Activated CD8-positive, alpha-beta memory T cell treated with anti-CD3 and anti-CD28 coated beads, Interleukin-2, amount 50 U/mL, for 1 hour (primary cell): ENCODE data around the gene COQ10A.
"Not testable (repeated sequence)": the region's sequence is repeated elsewhere in the genome, so short reads cannot be mapped to it uniquely, and the experiment has no call there.

Experiments
- DNase-seq: peaks from one replicate; pipeline ENCODE4 v3.0.0-alpha.2; 2020; ENCODE audit errors: extremely low read depth

Gene COQ10A

DNA sequence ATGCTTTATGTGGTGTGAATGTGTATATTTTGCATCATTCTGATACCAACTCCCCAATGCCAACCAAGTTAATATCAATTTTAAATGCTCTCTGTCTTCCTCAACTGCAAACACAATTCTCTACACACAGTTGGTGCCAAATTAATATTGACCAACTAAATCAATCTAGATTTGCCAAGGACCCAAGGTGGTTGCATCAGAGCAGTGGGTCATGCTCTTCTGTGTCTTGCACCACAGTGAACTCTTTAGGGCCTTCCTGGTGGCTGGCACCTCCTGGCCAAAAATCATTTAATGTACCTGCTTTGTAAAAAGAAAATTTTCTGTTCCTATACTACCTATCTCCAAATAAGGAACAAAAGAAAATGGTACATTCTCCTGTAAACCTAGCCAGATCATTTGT is 14.1 kb downstream of the COQ10A start:
- DNase-seq, result no peak

DNA sequence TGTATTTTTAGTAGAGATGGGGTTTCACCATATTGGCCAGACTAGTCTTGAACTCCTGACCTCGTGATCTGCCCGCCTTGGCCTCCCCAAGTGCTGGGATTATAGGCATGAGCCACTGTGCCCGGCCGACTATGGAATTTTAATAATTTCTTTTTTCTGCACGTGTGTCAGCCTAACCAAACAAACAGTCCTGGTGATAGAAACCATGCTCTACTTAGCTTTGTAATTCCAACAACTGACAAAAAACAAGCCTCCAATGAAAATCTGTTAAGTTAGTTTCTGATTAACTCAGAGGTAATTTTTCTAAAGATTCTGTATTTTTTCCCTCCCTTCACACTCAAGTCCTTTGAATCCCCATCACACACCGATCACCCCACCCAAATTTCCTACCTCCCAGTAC is 15.3 kb downstream of the COQ10A start:
- no peak for DNase-seq

DNA sequence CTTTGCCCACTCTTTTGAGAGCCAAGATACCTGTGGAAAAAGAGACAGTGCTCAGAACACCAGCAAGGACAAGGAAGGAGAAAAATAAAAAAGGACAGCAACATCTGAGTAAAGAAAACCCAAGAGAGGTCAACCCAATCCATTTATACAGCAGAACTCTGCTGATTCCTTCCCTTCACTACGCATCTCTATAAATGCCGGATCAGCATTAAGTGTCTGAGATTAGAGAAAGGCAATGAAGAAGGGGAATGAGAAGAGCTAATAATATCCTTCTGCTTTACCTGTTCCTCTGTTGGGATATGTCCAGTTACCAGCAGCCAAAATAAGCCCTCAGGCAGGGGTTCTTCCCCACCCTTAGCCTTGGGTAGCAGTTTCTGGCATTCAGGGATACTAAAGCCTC is 15.8 kb downstream of the COQ10A start:
- DNase-seq, result no peak

DNA sequence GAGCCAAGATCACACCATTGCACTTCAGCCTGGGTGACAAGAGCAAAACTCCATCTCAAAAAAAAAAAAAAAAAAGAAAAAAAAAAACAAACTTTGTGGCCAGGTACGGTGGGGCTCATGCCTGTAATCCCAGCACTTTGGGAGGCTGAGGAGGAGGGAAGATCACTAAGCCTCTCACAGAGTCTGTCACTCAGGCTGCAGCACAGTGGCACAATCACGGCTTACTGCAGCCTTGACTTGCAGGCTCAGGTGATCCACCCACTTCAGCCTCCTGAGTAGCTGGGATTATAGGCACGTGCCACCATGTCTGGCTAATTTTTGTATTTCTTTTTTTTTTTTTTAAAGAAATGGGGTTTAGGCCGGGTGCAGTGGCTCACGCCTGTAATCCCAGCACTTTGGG is 17.5 kb downstream of the COQ10A start:
- DNase-seq, result not testable (repeated sequence)

DNA sequence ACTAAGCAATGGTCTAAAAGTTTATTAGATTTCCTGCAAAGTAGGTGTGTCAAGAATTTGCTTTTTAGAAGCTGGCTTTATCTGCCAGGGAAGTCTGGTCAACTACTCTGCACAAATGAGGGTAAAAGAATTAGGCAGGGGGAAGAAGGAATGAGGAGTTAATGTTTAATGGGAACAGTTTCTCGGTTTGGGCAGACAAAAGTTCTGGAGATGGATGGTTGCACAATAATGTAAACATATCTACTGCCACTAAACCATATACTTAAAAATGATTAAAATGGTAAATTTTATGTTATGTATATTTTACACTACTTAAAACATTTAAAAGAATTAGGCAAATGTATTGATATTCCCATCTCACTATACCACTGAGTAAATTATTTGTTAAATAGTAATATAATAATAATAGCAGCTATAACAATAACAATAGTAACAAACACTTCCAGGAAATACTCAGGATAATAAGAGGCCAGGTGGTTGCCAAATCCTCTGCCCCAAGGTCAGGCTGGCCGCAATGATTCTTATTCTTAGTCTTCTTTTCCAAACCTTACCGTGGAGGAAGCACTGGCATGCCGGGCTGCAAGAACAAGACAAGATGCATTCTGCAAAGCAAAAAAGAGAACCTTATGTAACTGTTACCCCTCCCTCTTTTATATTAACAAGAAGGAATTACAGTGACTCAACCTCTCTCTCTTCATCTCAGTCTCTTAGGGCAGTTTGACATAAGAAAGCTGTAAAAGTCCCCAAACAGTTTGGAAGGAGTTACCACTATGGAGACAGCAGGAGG is 19.5 kb downstream of the COQ10A start:
- no peak for DNase-seq

DNA sequence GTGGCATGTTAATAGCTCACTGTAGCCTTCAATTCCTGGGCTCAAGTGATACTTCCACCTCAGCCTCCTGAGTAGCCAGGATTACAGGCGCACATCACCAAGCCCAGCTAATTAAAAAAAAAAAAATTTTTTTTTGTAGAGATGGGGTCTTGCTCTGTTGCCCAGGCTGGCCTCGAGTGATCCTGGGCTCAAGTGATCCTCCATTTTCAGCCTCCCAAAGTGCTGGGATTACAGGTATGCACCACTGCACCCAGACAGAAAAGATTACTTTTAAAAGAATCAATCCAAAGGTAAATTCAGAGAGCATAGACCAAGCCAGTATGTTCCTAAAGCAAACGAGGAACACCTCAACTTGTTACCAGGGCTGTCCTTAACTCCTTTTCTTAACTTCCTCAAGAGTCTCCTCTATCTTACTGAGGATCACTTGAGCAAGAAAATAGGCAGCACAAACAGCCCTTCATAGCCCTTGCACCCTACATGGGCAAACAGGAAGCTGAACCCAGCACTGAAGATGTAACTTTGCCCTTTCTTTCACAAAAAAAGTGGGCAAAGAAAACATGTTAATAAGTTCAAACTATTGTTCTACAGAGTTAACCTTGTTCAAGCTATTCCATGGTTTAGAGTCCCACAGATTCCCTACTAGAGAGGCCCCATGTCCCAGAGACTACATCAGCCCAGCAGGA is 22.1 kb downstream of the COQ10A start:
- DNase-seq, result no peak

DNA sequence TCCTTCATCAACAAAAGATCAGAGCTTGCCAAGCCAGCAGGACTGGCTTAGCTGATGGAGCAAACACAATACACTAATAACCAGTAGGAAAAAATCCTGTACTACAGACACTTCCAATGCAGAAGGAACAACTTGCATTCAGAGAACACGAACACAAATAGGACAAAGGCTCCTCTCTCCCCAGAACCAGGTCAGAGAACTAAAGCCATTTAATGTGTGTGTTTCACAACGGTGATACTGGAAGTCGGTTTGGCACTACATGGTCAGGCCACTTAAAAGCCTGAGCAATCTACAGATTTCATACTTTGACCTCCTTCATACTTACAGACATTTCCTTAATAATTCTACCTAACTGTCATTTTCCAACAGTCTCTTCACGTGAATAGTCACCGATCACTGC is 27.1 kb downstream of the COQ10A start:
- DNase-seq, result no peak

DNA sequence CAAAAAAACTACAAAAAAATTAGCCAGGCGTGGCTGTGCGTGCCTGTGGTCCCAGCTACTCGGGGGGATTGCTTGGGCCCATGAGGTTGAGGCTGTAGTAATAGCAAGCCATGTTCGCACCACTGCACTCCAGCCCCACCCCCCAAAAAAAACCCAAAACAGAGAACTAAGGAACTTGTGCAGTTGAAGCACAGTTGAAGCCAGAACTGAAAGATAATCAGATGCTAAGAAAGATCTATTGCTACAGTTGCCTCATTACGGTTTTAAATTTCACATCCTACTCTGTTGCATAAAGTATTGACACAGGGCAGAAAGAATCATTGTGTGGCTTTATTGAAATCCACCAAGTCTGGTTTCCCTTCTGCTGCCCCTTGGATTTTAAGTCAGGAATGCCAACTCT is 29.6 kb downstream of the COQ10A start:
- no peak for DNase-seq

DNA sequence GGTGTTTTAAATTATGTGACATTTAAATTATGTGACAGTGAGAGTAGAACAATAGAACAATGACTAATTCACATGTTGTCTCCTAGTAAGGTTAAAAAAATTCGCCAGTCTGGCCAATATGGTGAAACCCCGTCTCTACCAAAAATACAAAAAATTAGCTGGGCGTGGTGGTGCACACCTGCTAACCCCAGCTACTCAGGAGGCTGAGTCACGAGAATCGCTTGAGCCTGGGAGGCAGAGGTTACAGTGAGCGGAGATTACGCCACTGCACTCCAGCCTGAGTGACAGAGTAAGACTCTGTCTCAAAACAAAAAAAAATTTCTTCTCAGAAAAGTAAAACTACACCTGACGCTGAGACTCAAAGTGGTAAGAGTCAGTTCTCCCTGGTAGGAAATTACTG is 30.7 kb downstream of the COQ10A start:
- DNase-seq, result no peak

DNA sequence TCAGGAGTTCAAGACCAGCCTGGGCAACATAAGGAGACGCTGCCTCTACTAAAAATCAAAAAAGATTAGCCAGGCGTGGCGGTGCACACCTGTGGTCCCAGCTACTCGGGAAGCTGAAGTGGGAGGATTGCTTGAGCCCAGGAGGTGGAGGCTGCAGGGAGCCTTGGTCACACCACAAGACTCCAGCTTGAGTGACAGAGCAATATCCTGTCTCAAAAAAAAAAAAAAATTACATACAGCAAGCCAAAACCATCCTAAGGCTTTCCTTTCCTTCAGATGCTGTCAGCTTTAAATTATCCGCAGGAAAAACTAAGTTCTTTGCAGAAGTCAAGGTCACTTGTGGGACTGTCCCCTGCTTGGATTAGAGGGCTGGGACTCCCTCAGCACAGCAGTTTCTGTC is 32.1 kb downstream of the COQ10A start:
- no peak for DNase-seq

DNA sequence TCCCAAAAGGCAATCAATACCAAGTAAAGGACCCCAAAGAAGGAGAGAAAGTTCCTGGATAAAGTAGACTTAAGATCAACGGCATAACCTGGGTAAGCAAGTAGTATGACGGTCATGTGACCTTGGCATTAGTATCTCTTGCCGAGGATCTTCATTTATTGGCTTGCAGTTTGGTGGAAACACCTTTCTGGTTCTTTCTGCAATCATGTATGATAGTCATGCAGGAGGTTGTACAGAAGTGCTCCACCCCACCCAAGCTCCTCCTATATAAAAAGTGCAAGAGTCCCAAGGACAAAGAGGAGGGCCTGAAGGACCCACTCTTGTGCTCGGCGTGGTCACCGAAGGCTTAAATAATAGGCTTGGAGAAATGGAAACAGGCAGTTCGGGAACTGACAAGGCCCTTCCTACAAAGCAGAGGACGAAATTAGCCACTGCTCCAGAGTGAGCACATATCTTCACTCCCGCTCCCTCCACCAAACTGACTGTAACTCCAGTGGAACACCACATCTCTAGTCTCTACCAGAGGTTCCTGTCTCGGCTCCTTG is 32.6 kb downstream of the COQ10A start:
- DNase-seq, result no peak

DNA sequence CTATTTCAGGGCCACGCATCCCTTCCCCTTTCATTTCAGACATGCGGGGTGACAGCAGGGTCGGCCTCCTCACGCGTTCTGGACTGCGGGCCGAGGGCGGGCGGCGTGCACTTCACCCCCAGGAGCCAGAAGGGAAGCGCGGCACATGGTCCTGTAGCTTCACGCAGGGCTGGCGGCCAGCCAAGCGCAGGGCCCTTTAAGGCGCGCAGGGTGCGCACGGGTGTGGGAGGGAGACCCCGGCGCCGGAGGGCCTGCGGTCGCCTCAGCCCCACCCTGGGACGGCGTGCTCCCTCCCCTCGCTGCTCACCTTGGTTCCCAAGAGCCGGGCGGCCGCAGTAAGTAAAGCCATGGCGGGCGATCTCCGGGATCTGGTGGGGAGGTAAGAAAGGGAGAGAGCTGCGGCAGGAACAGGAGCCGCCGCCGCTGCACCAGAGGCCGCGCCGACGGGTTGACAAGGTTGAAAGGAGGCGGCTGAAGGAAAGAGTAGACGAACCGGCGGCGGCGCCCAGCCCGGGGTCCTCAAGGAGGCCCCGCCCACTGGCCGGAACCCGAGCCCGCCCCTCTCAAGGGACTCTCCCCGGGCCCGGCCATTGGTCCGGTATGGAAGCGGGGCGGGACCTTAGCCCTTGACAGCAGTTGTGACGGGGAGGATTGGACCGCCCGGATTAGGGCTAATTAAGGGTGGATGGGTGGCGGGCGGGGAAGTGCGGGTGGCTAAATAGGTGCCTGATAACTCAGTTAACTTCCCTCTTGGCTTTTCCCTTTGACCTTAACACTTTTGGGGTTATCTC is 33.3 kb downstream of the COQ10A start, which contains the start of gene CS:
Gene CS, minus strand, starts transcription at position 478 of the 791 bp plus-strand sequence. Its CDS starts 129 bp downstream, at position 349.
- peak; percentile 99 for DNase-seq

DNA sequence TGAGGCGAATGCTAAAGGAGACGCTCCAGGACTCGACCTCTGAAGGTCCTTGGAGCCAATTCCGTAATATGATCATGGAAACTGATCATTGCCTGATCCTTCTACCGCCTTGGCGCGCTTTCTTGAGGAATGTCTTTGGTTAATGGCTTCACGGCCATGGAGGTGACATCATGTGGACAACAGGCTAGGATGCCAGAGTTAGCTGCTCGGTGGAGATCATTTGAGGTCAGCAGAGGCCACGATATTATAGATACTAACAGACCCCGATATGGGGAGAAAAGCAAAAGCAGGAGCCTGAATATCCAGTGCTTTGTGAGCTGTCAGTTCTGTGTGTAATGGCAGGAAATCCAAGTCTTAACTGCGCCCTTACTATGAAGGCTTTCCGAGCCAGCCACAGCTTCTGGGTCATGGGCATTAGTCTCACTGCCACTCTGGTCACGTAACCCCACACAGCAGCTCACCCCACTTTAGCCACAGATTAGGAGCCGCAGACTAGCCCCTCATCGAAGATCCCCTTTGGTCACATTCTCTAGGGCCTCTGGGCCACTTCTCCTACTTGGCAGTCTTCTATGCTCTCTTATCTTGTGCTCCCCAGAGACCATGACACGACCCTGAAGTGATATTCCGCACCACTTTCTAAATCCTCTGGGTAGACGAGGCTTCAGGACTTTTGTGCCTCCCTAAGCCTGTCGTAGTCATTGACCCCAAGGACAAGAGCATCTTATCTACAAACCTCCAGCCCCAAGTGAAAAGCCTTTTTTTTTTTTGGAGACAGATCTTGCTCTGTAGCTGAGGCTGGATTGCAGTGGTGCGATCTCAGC is 34.1 kb downstream of the COQ10A start:
- DNase-seq, result no peak

DNA sequence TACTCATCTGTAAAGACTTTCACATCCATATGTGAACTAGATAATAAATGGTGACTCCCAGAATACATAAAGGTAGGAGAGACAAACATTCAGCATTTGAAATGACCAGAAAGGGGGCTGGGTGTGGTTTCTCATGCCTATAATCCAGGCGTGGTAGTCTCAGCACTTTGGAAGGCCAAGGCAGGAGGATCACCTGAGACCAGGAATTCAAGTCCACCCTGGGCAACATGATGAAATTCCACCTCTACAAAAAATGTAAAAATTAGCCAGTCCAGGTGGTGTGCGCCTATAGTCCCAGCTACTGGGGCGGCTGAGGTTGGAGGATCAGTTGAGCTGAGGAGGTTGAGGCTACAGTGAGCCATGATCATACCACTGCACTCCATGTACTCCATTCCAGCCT is 37.5 kb downstream of the COQ10A start:
- no peak for DNase-seq

DNA sequence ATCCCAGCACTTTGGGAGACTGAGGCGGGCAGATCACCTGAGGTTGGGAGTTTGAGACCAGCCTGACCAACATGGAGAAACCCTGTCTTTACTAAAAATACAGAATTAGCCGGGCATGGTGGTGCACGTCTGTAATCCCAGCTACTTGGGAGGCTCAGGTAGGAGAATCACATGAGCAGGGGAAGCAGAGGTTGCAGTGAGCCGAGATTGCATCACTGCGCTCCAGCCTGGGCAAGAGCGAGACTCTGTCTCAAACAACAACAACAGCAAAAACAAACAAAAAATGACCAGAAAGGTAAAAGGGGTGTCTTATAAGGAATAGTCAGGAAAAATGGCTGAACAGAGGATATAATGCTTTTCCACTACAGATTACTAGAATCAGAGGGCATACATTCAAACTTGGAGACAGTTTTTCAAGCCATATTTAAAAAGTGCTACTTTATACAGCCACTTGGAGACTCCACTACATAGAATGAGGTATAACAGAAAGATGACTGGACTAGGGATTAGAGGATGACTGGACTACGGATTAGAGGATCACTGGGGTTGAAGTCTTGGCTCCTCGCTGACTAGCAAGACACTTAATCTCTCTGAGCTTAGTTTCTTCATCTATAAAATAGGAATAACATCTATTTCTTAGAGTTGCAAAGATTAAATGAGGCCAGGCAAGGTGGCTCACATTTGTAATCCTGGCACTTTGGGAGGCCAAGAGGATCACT is 38.3 kb downstream of the COQ10A start:
- DNase-seq, result no peak

DNA sequence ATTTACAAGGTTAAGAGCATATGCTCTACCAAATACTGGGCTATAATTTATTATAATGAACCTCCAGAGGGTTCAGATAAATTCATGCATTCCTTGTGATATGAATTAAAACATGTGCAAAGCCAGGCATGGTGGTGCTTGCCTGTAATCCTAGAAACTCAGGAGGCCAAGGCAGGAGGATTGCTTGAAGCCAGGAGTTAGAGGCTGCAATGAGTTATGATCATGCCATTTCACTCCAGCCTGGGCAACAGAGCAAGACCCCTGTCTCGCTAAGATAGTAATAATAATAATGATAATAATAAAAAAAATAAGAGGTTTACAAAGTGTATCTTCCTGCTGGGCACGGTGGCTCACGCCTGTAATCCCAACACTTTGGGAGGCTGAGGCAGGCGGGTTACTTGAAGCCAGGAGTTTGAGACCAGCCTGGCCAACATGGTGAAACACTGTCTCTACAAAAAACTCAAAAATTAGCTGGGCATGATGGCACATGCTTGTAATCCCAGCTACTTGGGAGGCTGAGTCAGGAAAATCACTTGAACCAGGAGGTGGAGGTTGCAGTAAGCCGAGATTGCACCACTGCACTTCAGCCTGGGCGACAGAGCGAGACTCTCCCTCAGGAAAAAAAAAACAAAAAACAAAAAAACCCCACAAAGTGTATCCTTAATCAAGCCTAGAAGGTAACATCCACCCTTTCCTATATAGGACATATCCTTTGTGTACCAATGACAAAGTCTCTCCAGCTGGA is 40.7 kb downstream of the COQ10A start:
- DNase-seq, result no peak

DNA sequence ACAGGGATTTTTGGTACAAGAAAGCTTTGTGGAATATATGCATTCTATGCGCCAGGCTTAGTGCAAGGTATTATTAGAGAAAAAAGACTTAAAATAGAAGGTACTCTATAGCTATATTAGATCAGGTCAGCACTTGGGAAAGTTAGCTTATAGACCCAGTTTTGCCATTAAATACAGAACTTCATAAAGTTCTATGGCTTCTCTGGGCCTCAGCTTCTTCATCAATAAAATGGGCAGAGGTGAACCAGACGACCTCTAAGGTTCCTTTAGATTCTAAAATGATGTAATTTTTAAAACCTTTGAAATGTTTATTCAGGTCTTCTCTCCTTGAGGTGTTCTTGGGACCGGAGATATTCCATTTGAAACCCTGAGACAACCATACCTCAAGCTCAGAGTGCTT is 42.0 kb downstream of the COQ10A start:
- DNase-seq, result no peak

DNA sequence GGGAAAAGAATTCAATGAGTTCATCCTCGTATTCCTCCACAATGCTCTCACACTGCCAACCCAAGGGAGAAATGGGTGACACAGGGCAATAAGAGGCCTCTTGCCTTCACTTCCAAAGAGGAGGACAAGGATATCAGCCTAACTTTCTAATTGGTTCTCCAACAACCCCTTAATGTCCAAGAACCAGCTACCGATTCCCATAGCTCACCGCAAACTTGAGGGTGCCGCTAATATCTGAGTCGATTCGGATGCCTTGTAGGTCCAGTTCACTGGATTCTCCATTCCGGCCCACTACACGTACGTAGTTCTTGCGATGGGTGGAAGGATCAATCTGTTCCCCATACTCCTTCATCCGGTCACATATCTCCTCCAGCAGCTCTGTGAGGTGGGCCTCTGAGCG is 44.3 kb downstream of the COQ10A start:
- no peak for DNase-seq

DNA sequence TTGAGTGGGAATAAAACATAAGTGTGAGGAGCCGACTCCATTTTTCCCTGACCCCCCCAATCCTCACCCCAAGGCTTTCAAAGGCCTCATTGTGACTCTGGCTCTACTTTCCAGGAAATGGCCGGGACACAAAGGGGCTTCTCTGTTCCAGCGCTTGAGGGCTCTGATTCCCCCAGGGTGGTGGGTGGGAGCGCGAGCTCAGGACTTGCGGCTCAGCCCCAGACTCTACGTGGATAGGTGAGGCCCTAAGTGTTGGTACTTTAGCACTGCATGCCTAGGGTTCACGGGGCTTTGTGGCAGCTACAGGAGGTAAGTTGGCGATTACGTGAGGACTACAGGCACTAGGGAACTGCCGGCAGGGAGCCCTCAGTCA is 48.5 kb downstream of the COQ10A start:
- DNase-seq, result no peak
